ENCODE results near the gene MTMR12.
"Not testable (repeated sequence)": the region's sequence is repeated elsewhere in the genome, so short reads cannot be mapped to it uniquely, and the experiment has no call there.

The MTMR12 gene

GRCh38 chr5:32222723-32223470, 89.8 kb downstream of the MTMR12 start:
- H3K27me3 ChIP-seq (ENCODE audit: low read depth, low read length), result no peaks in the 10 kb centered on the region
- no peaks in the 10 kb centered on the region for H3K36me3 ChIP-seq (replicated peaks; ENCODE audit: low read depth, low read length)
- H3K9me3 ChIP-seq (ENCODE audit: insufficient read depth, low read length), result no peaks in the 10 kb centered on the region
- H3K9ac ChIP-seq (ENCODE audit: low read length), result no peak overlapping the region
- H3K4me2 ChIP-seq (ENCODE audit: low read length), result no peak overlapping the region
- H4K20me1 ChIP-seq (ENCODE audit: insufficient read depth, low read length), result no peaks in the 10 kb centered on the region
- TF ChIP-seq, protein P1, sequence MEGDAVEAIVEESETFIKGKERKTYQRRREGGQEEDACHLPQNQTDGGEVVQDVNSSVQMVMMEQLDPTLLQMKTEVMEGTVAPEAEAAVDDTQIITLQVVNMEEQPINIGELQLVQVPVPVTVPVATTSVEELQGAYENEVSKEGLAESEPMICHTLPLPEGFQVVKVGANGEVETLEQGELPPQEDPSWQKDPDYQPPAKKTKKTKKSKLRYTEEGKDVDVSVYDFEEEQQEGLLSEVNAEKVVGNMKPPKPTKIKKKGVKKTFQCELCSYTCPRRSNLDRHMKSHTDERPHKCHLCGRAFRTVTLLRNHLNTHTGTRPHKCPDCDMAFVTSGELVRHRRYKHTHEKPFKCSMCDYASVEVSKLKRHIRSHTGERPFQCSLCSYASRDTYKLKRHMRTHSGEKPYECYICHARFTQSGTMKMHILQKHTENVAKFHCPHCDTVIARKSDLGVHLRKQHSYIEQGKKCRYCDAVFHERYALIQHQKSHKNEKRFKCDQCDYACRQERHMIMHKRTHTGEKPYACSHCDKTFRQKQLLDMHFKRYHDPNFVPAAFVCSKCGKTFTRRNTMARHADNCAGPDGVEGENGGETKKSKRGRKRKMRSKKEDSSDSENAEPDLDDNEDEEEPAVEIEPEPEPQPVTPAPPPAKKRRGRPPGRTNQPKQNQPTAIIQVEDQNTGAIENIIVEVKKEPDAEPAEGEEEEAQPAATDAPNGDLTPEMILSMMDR (IDR thresholded peaks at IDR 0.05; ENCODE audit: low read depth, low read length), result no peak
- no peak for TF ChIP-seq EZH2phosphoT487 (IDR thresholded peaks at IDR 0.05; ENCODE audit: low read depth)
- H3K79me2 ChIP-seq (ENCODE audit: low read length), result no peaks in the 10 kb centered on the region
- H3K4me1 ChIP-seq (ENCODE audit: low read length), result peaks cover 9% of the 10 kb centered on the region
- no peak overlapping the region for H2AFZ ChIP-seq (ENCODE audit: low read depth, low read length)
- H3K4me3 ChIP-seq (ENCODE audit: low read length), result no peak overlapping the region
- H3K27ac ChIP-seq (ENCODE audit: low read length), result no peak overlapping the region

GRCh38 chr5:32217886-32218396, 94.8 kb downstream of the MTMR12 start:
- no peaks in the 10 kb centered on the region for H3K79me2 ChIP-seq (ENCODE audit: low read length)
- no peaks in the 10 kb centered on the region for H3K27me3 ChIP-seq (ENCODE audit: low read depth, low read length)
- H2AFZ ChIP-seq (ENCODE audit: low read depth, low read length), result peak overlapping the region; percentile 100
- no peaks in the 10 kb centered on the region for H3K9me3 ChIP-seq (ENCODE audit: insufficient read depth, low read length)
- H3K4me3 ChIP-seq (ENCODE audit: low read length), result peak overlapping the region; percentile 43
- H3K4me2 ChIP-seq (ENCODE audit: low read length), result peak overlapping the region; percentile 75
- TF ChIP-seq EZH2phosphoT487 (IDR thresholded peaks at IDR 0.05; ENCODE audit: low read depth), result no peak
- TF ChIP-seq, protein P1 (IDR thresholded peaks at IDR 0.05; ENCODE audit: low read depth, low read length), result no peak
- peaks cover 19% of the 10 kb centered on the region for H3K4me1 ChIP-seq (ENCODE audit: low read length)
- H3K9ac ChIP-seq (ENCODE audit: low read length), result peak overlapping the region; percentile 64
- H4K20me1 ChIP-seq (ENCODE audit: insufficient read depth, low read length), result no peaks in the 10 kb centered on the region
- no peaks in the 10 kb centered on the region for H3K36me3 ChIP-seq (replicated peaks; ENCODE audit: low read depth, low read length)
- peak overlapping the region; percentile 81 for H3K27ac ChIP-seq (ENCODE audit: low read length)

DNA sequence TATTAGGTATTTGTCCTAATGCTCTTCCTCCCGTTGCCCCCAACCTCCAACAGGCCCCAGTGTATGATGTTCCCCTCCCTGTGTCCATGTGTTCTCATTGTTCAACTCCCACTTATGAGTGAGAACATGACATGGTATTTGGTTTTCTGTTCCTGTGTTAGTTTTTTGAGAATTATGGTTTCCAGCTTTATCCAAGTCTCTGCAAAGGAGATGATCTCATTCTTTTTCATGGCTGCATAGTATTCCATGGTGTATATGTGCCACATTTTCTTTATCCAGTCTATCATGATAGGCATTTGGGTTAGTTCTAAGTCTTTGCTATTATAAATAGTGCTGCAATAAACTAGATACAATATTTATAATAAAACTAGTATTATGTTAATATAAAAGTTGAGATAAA, 98.4 kb downstream of the MTMR12 start:
- not testable (repeated sequence) for H3K9ac ChIP-seq (ENCODE audit: low read length); H3K27ac ChIP-seq (ENCODE audit: low read length); H3K79me2 ChIP-seq (ENCODE audit: low read length); H3K36me3 ChIP-seq (replicated peaks; ENCODE audit: low read depth, low read length); H2AFZ ChIP-seq (ENCODE audit: low read depth, low read length); H3K9me3 ChIP-seq (ENCODE audit: insufficient read depth, low read length); H3K4me3 ChIP-seq (ENCODE audit: low read length); H4K20me1 ChIP-seq (ENCODE audit: insufficient read depth, low read length); H3K4me2 ChIP-seq (ENCODE audit: low read length); H3K27me3 ChIP-seq (ENCODE audit: low read depth, low read length)
- H3K4me1 ChIP-seq (ENCODE audit: low read length), result peaks cover 38% of the 10 kb centered on the region

GRCh38 chr5:32210151-32210550, 102.6 kb downstream of the MTMR12 start:
- H3K27ac ChIP-seq (ENCODE audit: low read length), result peak overlapping the region; percentile 99
- H2AFZ ChIP-seq (ENCODE audit: low read depth, low read length), result no peak overlapping the region
- H3K4me3 ChIP-seq (ENCODE audit: low read length), result no peak overlapping the region
- H3K4me1 ChIP-seq (ENCODE audit: low read length), result peaks cover 36% of the 10 kb centered on the region
- H3K36me3 ChIP-seq (replicated peaks; ENCODE audit: low read depth, low read length), result peaks cover 3% of the 10 kb centered on the region
- H3K9me3 ChIP-seq (ENCODE audit: insufficient read depth, low read length), result no peaks in the 10 kb centered on the region
- H3K9ac ChIP-seq (ENCODE audit: low read length), result peak overlapping the region; percentile 69; the same call in 1 of the 2 replicates
- no peak for TF ChIP-seq EZH2phosphoT487 (IDR thresholded peaks at IDR 0.05; ENCODE audit: low read depth)
- TF ChIP-seq, protein P1 (IDR thresholded peaks at IDR 0.05; ENCODE audit: low read depth, low read length), result no peak
- no peaks in the 10 kb centered on the region for H3K27me3 ChIP-seq (ENCODE audit: low read depth, low read length)
- no peak overlapping the region for H3K4me2 ChIP-seq (ENCODE audit: low read length)
- H3K79me2 ChIP-seq (ENCODE audit: low read length), result no peaks in the 10 kb centered on the region
- no peaks in the 10 kb centered on the region for H4K20me1 ChIP-seq (ENCODE audit: insufficient read depth, low read length)

- not testable (repeated sequence) for H3K9me3 ChIP-seq (ENCODE audit: insufficient read depth, low read length); H3K27me3 ChIP-seq (ENCODE audit: low read depth, low read length); H3K27ac ChIP-seq (ENCODE audit: low read length); H3K4me2 ChIP-seq (ENCODE audit: low read length); H3K36me3 ChIP-seq (replicated peaks; ENCODE audit: low read depth, low read length); H3K9ac ChIP-seq (ENCODE audit: low read length); H4K20me1 ChIP-seq (ENCODE audit: insufficient read depth, low read length); H2AFZ ChIP-seq (ENCODE audit: low read depth, low read length); H3K79me2 ChIP-seq (ENCODE audit: low read length); H3K4me3 ChIP-seq (ENCODE audit: low read length)
- H3K4me1 ChIP-seq (ENCODE audit: low read length), result peaks cover 31% of the 10 kb centered on the region
These were observed 103.9 kb downstream of the MTMR12 start for GRCh38 chr5:32208837-32209236.

All from OCI-LY3 (cell line).